Measurements from ENCODE around the gene SNX5.

The SNX5 gene

GRCh38 chr20:17940224-17940971 is 28.2 kb downstream of the SNX5 start:
- TF ChIP-seq CTCF (IDR thresholded peaks at IDR 0.05; ENCODE audit: insufficient read depth, missing control alignments) = no peak
- FAIRE-seq = no peak
- DNase-seq (ENCODE audit: insufficient read length, low spot score) = no peak

GRCh38 chr20:17939622-17940223 is 28.9 kb downstream of the SNX5 start:
- no peak for DNase-seq (ENCODE audit: insufficient read length, low spot score)
- FAIRE-seq = no peak

GRCh38 chr20:17938871-17939619 is 29.5 kb downstream of the SNX5 start:
- peak; percentile 88 for TF ChIP-seq CTCF (IDR thresholded peaks at IDR 0.05; ENCODE audit: insufficient read depth, missing control alignments)
- FAIRE-seq = no peak
- peak; percentile 42 for DNase-seq (ENCODE audit: insufficient read length, low spot score)

More at GRCh38 chr20:17939622-17940223, 28.9 kb downstream of the SNX5 start:
- no peak for TF ChIP-seq CTCF (IDR thresholded peaks at IDR 0.05; ENCODE audit: insufficient read depth, missing control alignments)

- TF ChIP-seq CTCF (IDR thresholded peaks at IDR 0.05; ENCODE audit: insufficient read depth, missing control alignments) = no peak
- no peak for FAIRE-seq
- DNase-seq (ENCODE audit: insufficient read length, low spot score) = no peak
Measured at GRCh38 chr20:17936761-17937732, 31.5 kb downstream of the SNX5 start.

- DNase-seq (ENCODE audit: insufficient read length, low spot score) (no peak), FAIRE-seq (no peak)
- TF ChIP-seq CTCF (IDR thresholded peaks at IDR 0.05; ENCODE audit: insufficient read depth, missing control alignments) = no peak
Measured at GRCh38 chr20:17936286-17936760, 32.3 kb downstream of the SNX5 start.

- DNase-seq (ENCODE audit: insufficient read length, low spot score) (no peak), FAIRE-seq (no peak)
- TF ChIP-seq CTCF (IDR thresholded peaks at IDR 0.05; ENCODE audit: insufficient read depth, missing control alignments) = no peak
Measured at GRCh38 chr20:17935761-17936160, 32.8 kb downstream of the SNX5 start.

All from D721Med (cell line).